ENCODE measurements around the gene ADAMTSL4. TPM values are rescaled to one million over a fixed set of nuclear protein-coding genes. Genes with fewer than 3 reads are reported as not detected.

Gene ADAMTSL4
- total RNA-seq, 1 experiment from 2014 or later = 9.5 TPM

DNA sequence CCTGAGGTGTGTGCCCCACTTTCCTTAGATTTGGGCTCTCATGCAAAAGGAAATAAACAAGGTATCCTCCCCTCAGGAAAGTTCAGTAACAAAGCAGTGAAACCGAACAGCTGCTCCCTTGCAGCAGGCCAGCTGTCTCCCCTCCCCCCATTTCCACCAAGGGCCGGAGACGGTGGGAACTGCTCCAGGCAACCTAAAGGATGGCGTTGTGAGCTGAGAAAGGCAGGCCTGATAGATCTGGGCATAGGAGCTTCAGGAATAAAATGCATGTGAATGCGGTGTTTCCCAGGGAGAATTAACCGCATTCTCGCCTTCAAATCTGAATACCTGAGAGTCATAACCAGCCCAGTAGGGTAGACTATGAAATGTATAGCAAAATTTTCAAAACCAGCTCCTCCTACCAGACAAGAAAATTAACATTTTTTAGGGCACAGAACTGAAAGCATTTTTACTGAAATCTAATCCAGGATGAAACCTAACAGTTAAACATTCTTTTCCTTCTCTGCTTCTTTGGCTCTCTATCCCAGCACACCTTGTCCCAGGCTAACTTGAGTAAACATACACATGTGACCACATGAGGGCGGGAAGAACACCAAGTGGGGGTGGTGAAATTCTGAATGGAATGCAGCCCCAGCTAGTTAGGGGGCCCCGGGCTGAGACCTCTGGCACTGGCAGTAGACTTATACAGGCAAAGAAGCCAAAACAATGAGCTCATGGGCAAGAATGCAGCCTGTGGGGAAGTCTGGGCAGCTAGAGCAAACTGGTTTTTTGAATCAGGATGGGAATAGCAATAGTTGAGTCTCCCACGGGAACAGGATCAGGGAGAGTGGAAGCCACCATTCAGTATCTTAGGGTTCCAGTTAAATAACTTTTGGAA, 18.7 kb downstream of the ADAMTSL4 start:
- intact Hi-C loops (cut with micrococcal nuclease; ENCODE audit: unreplicated experiment) (no loop called here), in situ Hi-C loops (cut with HindIII; ENCODE audit: low pct_unique_long_range_greater_than_20kb, low sequenced_read_pairs) (no loop called here)
- ATAC-seq (peak; percentile 58), DNase-seq (ENCODE audit: low read depth, low spot score) (no peak)
- Histone ChIP-seq H3K36me3 (ENCODE audit: control insufficient read depth, insufficient read depth, low read length) (peaks cover 4% of the 10 kb centered on the region; the same call in 1 of the 2 replicates), H3K4me3 (ENCODE audit: low read depth in 2 of 2, low read length in 2 of 2) (peak overlapping the region; percentile 1 to 9; a peak in 2 of 4 replicates), H3K9me3 (ENCODE audit: control insufficient read depth, insufficient read depth, low read depth, low read length) (no peaks in the 10 kb centered on the region), H3K27me3 (ENCODE audit: control insufficient read depth, insufficient read depth, low read length) (no peaks in the 10 kb centered on the region), H3K4me1 (ENCODE audit: control insufficient read depth, insufficient read depth, low read length) (peaks cover 73% of the 10 kb centered on the region), H3K27ac (ENCODE audit: low read length) (peak overlapping the region; percentile 82)
- BruUV-seq (replicated peaks) = TSS peak; percentile 1
- ChIA-PET CTCF (interaction anchor here (0.5 kb wide), 2 partner anchors 19 to 587 kb away, joined by 3 read pairs; no protein-coding TSS in a partner anchor), POLR2A (interaction anchor here (1.2 kb wide), 1 partner anchor 12 kb away, joined by 4 read pairs; the partner anchor contains the start of gene MCL1)
- TF ChIP-seq REST (IDR thresholded peaks at IDR 0.05; ENCODE audit: insufficient read depth in 1 of 2, low read depth in 2 of 2, low read length in 1 of 2) (no peak), POLR2AphosphoS5 (IDR thresholded peaks at IDR 0.05; ENCODE audit: low read depth, low read length) (peak; percentile 39), SIN3A (IDR thresholded peaks at IDR 0.05; ENCODE audit: borderline replicate concordance, insufficient read depth, low read depth, low read length) (no peak), TCF7L2 (IDR thresholded peaks at IDR 0.05; ENCODE audit: low read depth, low read length) (no peak)
- TF ChIP-seq, protein P1, sequence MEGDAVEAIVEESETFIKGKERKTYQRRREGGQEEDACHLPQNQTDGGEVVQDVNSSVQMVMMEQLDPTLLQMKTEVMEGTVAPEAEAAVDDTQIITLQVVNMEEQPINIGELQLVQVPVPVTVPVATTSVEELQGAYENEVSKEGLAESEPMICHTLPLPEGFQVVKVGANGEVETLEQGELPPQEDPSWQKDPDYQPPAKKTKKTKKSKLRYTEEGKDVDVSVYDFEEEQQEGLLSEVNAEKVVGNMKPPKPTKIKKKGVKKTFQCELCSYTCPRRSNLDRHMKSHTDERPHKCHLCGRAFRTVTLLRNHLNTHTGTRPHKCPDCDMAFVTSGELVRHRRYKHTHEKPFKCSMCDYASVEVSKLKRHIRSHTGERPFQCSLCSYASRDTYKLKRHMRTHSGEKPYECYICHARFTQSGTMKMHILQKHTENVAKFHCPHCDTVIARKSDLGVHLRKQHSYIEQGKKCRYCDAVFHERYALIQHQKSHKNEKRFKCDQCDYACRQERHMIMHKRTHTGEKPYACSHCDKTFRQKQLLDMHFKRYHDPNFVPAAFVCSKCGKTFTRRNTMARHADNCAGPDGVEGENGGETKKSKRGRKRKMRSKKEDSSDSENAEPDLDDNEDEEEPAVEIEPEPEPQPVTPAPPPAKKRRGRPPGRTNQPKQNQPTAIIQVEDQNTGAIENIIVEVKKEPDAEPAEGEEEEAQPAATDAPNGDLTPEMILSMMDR (IDR thresholded peaks at IDR 0.05) = no peak

- no peaks in the 10 kb centered on the region for H3K9me3 ChIP-seq (ENCODE audit: control insufficient read depth, insufficient read depth, low read depth, low read length)
- peaks cover 73% of the 10 kb centered on the region for H3K4me1 ChIP-seq (ENCODE audit: control insufficient read depth, insufficient read depth, low read length)
- H3K4me3 ChIP-seq (ENCODE audit: low read depth in 2 of 2, low read length in 2 of 2) = peak overlapping the region in 1 of 2 experiments; percentile 9; a peak in 1 of 4 replicates
- TF ChIP-seq, protein P1 (IDR thresholded peaks at IDR 0.05) = no peak
- TF ChIP-seq TCF7L2 (IDR thresholded peaks at IDR 0.05; ENCODE audit: low read depth, low read length) (no peak), REST (IDR thresholded peaks at IDR 0.05; ENCODE audit: insufficient read depth in 1 of 2, low read depth in 2 of 2, low read length in 1 of 2) (no peak), SIN3A (IDR thresholded peaks at IDR 0.05; ENCODE audit: borderline replicate concordance, insufficient read depth, low read depth, low read length) (no peak), POLR2AphosphoS5 (IDR thresholded peaks at IDR 0.05; ENCODE audit: low read depth, low read length) (no peak; the same call in none of the 2 replicates)
- in situ Hi-C loops (cut with HindIII; ENCODE audit: low pct_unique_long_range_greater_than_20kb, low sequenced_read_pairs) = no loop called here
- ATAC-seq (peak; percentile 37), DNase-seq (ENCODE audit: low read depth, low spot score) (no peak)
- BruUV-seq (replicated peaks) = no TSS peak
- peak overlapping the region; percentile 82 for H3K27ac ChIP-seq (ENCODE audit: low read length)
- intact Hi-C loops (cut with micrococcal nuclease; ENCODE audit: unreplicated experiment) = no loop called here
- peaks cover 7% of the 10 kb centered on the region; the same call in 1 of the 2 replicates for H3K36me3 ChIP-seq (ENCODE audit: control insufficient read depth, insufficient read depth, low read length)
- ChIA-PET CTCF (interaction anchor here (0.5 kb wide), 1 partner anchor 20 kb away, joined by 3 read pairs; no protein-coding TSS in a partner anchor), POLR2A (interaction anchor here (0.7 to 1.2 kb wide), 2 partner anchors 11 to 337 kb away, joined by 4 to 6 read pairs; partner anchors contain the start of gene MCL1)
- no peaks in the 10 kb centered on the region for H3K27me3 ChIP-seq (ENCODE audit: control insufficient read depth, insufficient read depth, low read length)
Measured at GRCh38 chr1:150568594-150568966, 19.4 kb downstream of the ADAMTSL4 start.

All from Panc1 (cell line).